K562 (cell line): ENCODE data around the gene PHLDB1.

Experiments used
- CTCF ChIP-seq, 3 experiments: IDR thresholded peaks in 2 of 3; conservative IDR thresholded peaks in 1 of 3; 2 replicates each; pipeline ENCODE4 v1.5.1; 2011 to 2012; ENCODE audit warnings: low read length in 3 of 3, mild to moderate bottlenecking in 3 of 3, control low read depth in 2 of 3, improper control_type of control experiment in 1 of 3, inconsistent platforms in 1 of 3, low read depth in 1 of 3, mixed read lengths in 1 of 3, moderate library complexity in 1 of 3; ENCODE audit not compliant: insufficient read depth in 2 of 3
- MYC ChIP-seq, 2 experiments: fragments of 250-450 bp in 1 of 2; sonication (Bioruptor Pico) in 1 of 2; IDR thresholded peaks; 2 replicates each; pipeline versions ENCODE4 v1.5.1 to v1.6.1; 2012 to 2021; ENCODE audit warnings: low read depth in 2 of 2, borderline replicate concordance in 1 of 2, improper control_type of control experiment in 1 of 2, low read length in 1 of 2, mild to moderate bottlenecking in 1 of 2, moderate library complexity in 1 of 2
- SNAPC5 ChIP-seq: fragments of 250-450 bp; sonication (Bioruptor Pico); IDR thresholded peaks from 2 replicates; pipeline ENCODE4 v1.8.0; 2021; ENCODE audit warnings: moderate library complexity, mild to moderate bottlenecking, inconsistent platforms
- TF ChIP-seq, protein P1 (sequence below): sonication (generic); formaldehyde crosslinking; IDR thresholded peaks from 2 replicates; pipeline ENCODE4 v1.8.1; 2022; ENCODE audit warnings: missing genetic modification reagents

DNA sequence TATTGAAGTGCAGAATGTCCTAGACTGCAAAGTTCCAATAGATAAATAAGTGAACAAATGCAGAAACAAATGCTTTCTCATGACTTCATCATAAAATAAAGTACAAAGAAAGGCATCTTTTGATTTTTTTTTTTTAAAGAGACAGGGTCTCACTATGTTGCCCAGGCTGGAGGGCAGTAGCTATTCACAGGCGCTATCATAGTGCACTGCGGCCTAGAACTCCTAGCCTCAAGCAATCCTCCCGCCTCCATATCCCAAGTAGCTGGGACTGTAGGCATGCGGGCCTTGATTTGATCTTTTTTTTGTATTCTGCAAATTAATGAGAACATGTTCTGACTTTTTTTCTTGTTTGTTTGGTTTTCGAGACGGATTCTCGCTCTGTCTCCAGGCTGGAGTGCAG lies 32.8 kb upstream of the PHLDB1 start:
- no peak for TF ChIP-seq CTCF (IDR thresholded peaks at IDR 0.05 in 2 of 3, conservative IDR thresholded peaks at IDR 0.05 in 1 of 3; ENCODE audit: insufficient read depth in 2 of 3, low read depth in 1 of 3, low read length in 3 of 3)
- TF ChIP-seq, protein P1, sequence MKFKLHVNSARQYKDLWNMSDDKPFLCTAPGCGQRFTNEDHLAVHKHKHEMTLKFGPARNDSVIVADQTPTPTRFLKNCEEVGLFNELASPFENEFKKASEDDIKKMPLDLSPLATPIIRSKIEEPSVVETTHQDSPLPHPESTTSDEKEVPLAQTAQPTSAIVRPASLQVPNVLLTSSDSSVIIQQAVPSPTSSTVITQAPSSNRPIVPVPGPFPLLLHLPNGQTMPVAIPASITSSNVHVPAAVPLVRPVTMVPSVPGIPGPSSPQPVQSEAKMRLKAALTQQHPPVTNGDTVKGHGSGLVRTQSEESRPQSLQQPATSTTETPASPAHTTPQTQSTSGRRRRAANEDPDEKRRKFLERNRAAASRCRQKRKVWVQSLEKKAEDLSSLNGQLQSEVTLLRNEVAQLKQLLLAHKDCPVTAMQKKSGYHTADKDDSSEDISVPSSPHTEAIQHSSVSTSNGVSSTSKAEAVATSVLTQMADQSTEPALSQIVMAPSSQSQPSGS (CRISPR knock-in tag): no peak
- no peak for TF ChIP-seq SNAPC5 (CRISPR knock-in tag)
- TF ChIP-seq MYC (IDR thresholded peaks at IDR 0.05; ENCODE audit: low read depth, low read length): no peak
- no peak for TF ChIP-seq MYC (CRISPR knock-in tag; IDR thresholded peaks at IDR 0.05; ENCODE audit: borderline replicate concordance, low read depth)
